ENCODE data around the gene INSL4. TPM values are rescaled to one million over a fixed set of nuclear protein-coding genes. Genes with fewer than 3 reads are reported as not detected.

INSL4 gene
- total and polyA plus RNA-seq, 2 of the 8 experiments (the other 6 are each of a cell fraction or from before 2014, with no cell fraction given), result not detected

DNA sequence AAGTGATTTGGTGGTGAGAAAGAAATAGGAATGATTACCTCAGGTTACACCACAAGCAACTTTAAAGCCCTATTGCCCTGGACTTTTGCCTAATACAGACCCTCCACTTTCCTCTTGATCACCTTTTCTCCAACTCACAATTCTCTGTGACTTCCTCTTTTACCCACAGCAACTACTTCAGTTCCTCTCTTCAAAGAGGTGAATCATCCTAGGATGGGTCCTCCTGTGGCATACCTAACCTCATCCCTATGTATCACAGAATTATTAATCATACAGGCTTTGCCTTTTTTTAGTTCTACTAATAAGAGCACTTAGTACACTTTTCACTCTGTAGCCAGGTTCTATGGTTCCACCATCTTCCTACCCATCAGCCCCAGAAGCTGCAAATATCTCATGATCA, 26.1 kb upstream of the INSL4 start:
- CTCF ChIA-PET (ENCODE audit: partially characterized antibody), result no interaction called here
- no peaks in the 10 kb centered on the region for H3K79me1 ChIP-seq (ENCODE audit: low read depth, low read length)

More for the DNA sequence above, 26.1 kb upstream of the INSL4 start:
- H3K27ac ChIP-seq (ENCODE audit: low read depth, low read length), result no peak overlapping the region
- H3K23ac ChIP-seq (ENCODE audit: insufficient read length), result no peak overlapping the region
- H4K8ac ChIP-seq (ENCODE audit: extremely low read depth, insufficient read depth, low read length), result no peak overlapping the region
- H3K18ac ChIP-seq (ENCODE audit: extremely low read depth, low read length), result no peak overlapping the region
- H2BK20ac ChIP-seq (ENCODE audit: low read length), result no peak overlapping the region
- no peak overlapping the region for H3K4ac ChIP-seq (replicated peaks; ENCODE audit: insufficient read length, low read depth, low read length)
- H3K27me3 ChIP-seq (replicated peaks in 1 of 4; ENCODE audit: control insufficient read depth in 3 of 4, extremely low read depth in 1 of 4, insufficient read depth in 3 of 4, low read length in 3 of 4), result no peaks in the 10 kb centered on the region
- FAIRE-seq (no peak), DNase-seq (ENCODE audit: low read depth in 1 of 2, low spot score in 2 of 2) (no peak)
- no peaks in the 10 kb centered on the region for H3K36me3 ChIP-seq (ENCODE audit: control insufficient read depth in 2 of 4, insufficient read depth in 4 of 4, low read length in 3 of 4)
- no peak overlapping the region for H2AK5ac ChIP-seq (ENCODE audit: low read depth, low read length)
- H3K56ac ChIP-seq (replicated peaks; ENCODE audit: insufficient read length, low read depth, low read length), result no peak overlapping the region
- no peaks in the 10 kb centered on the region for H4K20me1 ChIP-seq (replicated peaks in 1 of 2; ENCODE audit: control insufficient read depth in 1 of 2, insufficient read depth in 2 of 2, low read length in 2 of 2)
- H3K23me2 ChIP-seq (ENCODE audit: low read depth, low read length), result no peaks in the 10 kb centered on the region
- H2BK5ac ChIP-seq (ENCODE audit: low read depth, low read length), result no peak overlapping the region
- no peak overlapping the region for H3K14ac ChIP-seq (ENCODE audit: insufficient read length)
- H2BK15ac ChIP-seq (ENCODE audit: low read length), result no peak overlapping the region
- H3K9ac ChIP-seq (replicated peaks in 1 of 4; ENCODE audit: extremely low read depth in 1 of 4, low read depth in 3 of 4, low read length in 3 of 4), result no peak overlapping the region
- no peak overlapping the region for H4K5ac ChIP-seq (ENCODE audit: insufficient read length, low read depth, low read length)
- TF ChIP-seq, protein P1, sequence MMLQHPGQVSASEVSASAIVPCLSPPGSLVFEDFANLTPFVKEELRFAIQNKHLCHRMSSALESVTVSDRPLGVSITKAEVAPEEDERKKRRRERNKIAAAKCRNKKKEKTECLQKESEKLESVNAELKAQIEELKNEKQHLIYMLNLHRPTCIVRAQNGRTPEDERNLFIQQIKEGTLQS (IDR thresholded peaks at IDR 0.05; ENCODE audit: insufficient read depth, low read depth, low read length), result no peak
- no peak for TF ChIP-seq RNF2 (IDR thresholded peaks at IDR 0.05; ENCODE audit: borderline replicate concordance, low read depth, low read length, missing control alignments, poor library complexity, severe bottlenecking)
- TF ChIP-seq CEBPB (IDR thresholded peaks at IDR 0.05; ENCODE audit: low read depth, low read length), result no peak
- TF ChIP-seq CBX8 (IDR thresholded peaks at IDR 0.05; ENCODE audit: borderline replicate concordance, low read depth, low read length), result no peak
- TF ChIP-seq HDAC6 (IDR thresholded peaks at IDR 0.05; ENCODE audit: low read depth, low read length), result no peak
- TF ChIP-seq CHD1 (IDR thresholded peaks at IDR 0.05; ENCODE audit: low read depth, low read length), result no peak
- TF ChIP-seq SAP30 (IDR thresholded peaks at IDR 0.05; ENCODE audit: insufficient read depth, insufficient replicate concordance, low read length), result no peak
- no peak overlapping the region for H2BK12ac ChIP-seq (ENCODE audit: low read depth, low read length)
- H3K9me3 ChIP-seq (ENCODE audit: insufficient read depth in 2 of 2, low read depth in 1 of 2, low read length in 1 of 2), result no peaks in the 10 kb centered on the region
- H2BK120ac ChIP-seq (replicated peaks; ENCODE audit: low read depth, low read length), result no peak overlapping the region
- no peaks in the 10 kb centered on the region for H3K4me1 ChIP-seq (replicated peaks in 1 of 4; ENCODE audit: control insufficient read depth in 3 of 4, insufficient read depth in 4 of 4, low read length in 3 of 4)
- no peak overlapping the region for H3K4me3 ChIP-seq (ENCODE audit: extremely low read depth in 1 of 4, insufficient read depth in 2 of 4, low read depth in 3 of 4, low read length in 4 of 4)
- H4K91ac ChIP-seq (replicated peaks; ENCODE audit: insufficient read length, low read length), result no peak overlapping the region
- no peak overlapping the region for H3K4me2 ChIP-seq (ENCODE audit: insufficient read depth in 1 of 2, low read depth in 2 of 2, low read length in 2 of 2)
- POLR2A ChIA-PET (ENCODE audit: partially characterized antibody), result no interaction called here
- H2AFZ ChIP-seq (ENCODE audit: low read length), result no peak overlapping the region
- no peaks in the 10 kb centered on the region for H3K79me2 ChIP-seq (ENCODE audit: control insufficient read depth in 1 of 2, insufficient read depth in 2 of 2, low read length in 2 of 2)
